ENCODE data around the gene CAMSAP1.

CAMSAP1 gene

DNA sequence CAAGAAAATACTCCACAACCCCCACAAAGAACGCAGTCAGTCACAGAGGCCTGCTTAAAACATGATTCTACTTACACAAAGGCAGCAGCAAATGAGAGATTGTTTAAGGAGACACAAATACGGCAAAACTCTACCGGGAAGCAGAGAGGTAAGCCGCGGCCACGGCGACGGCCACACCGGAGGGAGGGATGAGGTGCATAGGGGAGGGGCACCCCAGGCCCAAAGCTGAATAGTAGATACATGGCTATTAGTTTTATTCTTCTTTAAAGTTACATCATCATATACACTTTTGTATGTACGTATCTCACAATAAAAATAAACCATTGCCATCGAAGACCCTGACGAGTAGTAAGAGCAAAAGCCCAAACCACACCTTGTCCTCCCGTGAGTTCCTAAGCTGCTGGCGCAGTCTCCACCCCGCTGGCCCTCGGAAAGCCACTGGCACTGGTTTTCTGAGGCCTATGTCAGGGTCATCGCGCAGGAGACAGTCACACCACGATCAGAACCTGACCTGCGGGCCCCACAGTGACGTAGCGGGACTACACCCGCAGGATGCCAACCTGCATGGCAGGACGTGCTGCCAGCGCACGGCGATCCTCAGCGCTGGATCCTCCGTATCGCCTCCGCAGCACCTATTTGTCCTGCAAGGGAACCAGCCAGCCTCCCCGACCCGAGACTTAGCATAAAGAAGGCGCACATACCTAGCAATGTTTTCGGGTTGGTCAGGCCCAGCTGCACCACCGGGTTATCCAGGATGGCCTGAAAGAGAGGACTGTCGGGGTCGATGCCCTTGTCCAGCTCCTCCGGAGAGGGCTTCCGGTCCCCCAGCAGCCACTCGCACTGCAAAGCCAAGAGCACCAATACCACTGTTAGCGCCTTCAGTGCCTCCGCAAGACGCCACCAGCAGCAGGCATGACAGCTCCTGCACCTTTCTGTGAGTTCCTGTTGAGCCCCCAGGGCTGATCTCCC, 30.5 kb upstream of the CAMSAP1 start:
- DNase-seq, result no peak

DNA sequence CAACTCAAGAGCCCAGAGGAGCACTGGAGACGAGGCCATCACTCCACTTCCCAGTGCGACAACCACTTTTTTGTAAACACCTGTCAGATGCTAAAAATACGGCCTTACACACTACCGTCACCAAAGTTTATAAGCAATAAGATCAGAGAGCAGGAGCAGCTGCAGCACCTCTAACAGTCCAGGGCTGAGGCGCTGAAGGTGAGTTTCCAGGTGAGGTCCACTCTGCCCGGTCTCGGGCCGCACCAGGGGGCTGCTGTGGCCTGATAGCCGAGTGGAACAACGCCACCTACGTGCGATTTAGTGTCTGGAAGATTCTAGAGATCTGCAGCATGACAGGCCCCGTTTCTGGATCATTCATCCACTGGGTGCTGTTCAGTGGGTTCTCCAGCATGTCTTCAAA, 25.8 kb upstream of the CAMSAP1 start:
- no peak for DNase-seq

DNA sequence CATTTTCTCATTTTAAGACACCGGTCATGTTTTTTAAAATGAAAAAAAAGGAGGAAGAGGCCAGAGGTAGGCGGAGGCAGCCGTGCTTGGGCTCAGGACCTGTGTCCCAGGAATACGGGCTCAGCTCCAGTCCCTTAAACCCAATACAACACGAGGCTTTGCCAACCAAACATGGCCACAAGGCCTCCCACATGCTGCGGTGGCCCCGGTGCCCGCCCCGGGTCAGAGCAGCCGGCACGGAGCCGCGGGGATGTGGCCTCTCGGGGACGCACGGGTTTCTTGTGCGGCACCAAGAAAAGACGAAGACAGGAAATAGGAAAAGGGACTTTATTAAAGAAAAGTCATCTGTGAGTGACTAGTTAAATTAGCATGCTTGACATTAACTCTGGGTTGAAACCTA, 25.3 kb upstream of the CAMSAP1 start:
- DNase-seq, result no peak

DNA sequence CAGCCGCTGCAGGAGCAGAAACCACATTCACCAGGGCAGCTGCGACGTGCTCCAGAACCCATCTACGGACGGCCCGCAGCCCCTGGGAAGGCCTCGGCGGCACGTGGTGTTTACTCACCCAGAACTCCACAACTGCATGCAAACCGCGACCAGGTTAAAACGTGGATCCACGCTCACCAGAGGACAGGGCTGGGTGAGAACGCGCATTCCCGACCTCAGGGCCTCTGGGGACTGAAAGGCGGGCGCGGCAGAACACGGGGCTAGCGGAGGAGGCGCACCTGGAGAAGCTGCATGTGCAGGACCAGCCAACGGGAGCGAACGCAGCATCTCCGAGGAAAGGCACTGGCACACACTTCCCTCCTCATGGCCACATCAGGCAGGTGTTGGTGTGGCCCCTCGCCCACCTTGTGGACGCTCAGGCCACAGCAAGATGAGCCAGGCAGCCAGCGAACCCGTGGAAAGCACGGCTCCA, 24.0 kb upstream of the CAMSAP1 start:
- DNase-seq, result no peak

DNA sequence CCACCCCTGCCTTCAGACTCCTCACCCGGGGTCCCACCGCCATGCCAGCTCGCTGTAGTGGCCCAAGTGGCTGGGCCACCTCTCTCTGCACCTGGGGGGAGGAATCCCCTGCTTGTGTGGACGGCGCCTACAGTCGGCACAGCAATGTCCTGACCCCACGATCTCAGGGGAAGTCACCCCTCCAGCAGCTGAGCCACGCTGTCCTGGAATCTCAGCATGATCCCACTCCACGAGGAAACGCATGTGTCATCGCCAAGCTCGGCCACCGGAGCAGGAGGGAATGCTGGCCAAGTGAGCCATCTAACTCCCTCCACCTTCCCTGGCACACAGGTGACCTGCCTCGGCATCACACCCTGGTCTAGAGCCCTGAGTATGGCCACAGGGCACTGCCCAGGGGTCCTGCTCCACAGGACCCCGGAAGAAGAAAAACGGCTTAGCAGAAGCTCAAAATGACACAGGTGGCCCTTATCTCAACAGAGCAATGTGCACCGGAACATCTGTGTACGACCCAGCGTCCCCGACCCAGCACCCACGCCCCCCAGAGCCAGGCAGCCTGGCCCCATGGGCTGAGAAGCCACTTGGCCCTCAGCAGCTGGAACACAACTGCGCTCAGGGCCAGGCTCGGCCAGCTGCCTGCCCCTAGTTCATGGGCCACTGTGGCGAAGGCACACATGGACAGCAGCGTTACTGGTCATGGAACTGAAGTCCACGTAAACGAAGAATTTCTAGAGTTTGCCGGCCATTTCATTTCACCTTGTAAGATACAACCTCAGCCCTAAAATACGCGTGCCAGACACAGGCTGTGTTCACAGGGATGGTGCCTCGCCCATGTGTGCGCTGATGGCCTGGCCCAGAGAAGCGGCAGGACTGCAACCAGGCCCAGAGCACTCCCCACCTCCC, 23.4 kb upstream of the CAMSAP1 start:
- DNase-seq, result no peak

DNA sequence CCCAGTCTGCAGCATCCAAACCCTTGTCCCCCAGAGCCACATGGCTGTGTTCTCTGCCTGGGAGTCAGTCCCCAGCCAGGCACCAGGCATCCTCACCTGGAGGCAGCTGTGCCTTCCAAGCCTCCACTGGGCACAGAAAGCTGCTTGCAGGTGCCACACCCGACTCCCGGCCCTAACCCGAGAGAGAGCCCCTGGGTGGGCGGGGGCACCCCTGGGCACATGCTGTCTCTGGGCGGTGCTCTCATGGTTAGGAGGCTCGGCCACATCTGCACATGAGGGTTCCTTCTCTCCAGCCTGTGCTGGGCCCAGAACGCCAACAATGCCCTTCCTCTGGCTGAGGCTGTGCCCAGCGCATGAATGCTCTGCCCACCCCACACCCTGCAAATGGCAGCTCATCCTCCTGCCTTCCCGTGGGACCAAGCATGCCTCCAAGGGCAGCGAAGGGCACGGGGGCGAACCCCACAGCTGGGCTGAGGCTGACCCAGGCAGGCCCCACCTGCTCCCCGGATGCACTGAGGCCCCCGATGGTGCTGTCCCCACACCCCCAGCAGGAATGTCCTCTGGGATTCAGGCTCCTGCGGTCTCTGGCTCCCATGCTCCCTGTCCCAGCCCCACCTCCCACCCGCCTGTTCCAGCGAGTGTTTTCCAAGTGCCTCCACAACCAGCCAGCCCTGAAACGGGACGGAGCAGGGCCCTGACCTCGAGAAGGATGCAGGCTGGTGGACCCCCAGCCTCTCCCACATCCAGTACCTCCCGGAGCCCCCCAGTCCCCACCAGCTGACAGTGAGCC, 22.5 kb upstream of the CAMSAP1 start:
- no peak for DNase-seq

DNA sequence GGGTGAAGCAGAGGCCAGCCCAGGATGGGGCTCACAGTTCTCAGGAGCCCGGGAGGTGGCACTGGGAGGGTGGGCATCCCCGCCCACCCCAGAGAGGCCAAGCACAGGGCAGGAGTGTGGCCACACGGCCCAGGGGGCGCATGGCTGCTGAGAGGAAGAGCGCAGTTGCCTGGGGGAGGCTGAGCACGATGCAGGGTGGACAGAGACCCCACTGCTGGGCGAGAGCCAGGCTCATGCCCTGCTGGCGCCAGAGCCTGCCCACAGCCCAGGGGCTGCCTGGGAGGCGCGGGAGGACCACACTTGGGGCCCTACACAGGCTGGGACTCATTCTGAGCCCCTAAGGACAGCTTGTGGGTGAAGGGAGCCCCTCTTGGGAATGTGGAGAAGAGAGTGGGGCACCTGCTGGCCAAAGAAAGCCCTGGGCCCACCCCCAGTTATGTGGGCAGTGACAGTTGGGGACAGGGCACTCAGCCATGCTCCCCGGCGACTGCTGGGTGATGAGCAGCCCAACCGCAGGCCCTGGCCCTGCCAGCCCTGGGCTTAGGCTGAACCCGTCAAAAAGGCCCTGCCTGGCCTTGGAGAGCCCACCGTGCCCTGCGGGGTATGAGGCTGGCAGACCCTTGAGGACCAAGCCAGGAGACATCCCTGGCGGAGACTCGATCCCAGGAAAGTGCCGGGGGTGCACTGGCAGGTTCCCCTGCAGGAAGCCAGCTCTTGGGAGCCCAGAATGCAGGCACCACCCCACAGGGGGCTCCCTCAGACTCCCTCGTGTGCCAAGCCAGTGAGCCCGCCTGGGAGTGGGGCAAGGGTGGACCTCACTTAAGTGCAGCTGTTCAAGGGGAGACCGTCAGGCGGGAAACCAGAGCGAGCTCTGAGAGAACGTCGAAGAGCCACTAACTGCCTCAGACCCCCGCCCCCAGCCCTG, 21.6 kb upstream of the CAMSAP1 start:
- DNase-seq, result no peak

DNA sequence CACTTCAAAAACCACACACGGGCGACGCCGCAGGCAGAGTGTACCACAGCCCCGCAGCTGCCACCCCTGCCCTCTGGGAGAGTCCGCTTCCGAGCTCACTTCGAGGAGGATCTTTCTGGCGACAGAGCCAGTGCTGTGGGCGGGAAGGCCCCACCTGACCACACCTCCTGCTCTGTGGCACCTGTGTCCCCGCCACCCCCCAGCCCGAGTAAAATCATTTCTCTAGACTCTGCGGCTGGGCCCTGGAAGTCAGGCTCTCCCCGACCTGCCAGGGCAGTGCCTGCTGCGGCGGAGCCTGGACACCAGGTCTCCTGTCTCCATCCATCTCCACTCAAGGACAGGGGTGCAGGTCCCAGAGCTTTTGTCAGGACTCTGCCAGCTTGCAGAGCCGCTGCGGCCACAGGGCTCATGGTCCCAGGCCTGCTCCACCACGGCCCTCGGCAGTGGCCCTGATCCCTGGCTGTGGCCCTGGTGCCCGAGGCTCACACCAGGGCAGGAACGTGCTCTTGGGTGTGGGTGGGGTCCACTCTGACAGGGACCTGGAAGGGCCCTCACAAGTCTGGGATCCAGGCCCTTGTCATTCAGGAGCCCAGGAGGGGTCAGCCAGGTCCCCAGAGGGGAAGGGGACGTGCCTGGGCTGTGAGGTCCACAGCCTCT, 20.9 kb upstream of the CAMSAP1 start:
- DNase-seq, result no peak

DNA sequence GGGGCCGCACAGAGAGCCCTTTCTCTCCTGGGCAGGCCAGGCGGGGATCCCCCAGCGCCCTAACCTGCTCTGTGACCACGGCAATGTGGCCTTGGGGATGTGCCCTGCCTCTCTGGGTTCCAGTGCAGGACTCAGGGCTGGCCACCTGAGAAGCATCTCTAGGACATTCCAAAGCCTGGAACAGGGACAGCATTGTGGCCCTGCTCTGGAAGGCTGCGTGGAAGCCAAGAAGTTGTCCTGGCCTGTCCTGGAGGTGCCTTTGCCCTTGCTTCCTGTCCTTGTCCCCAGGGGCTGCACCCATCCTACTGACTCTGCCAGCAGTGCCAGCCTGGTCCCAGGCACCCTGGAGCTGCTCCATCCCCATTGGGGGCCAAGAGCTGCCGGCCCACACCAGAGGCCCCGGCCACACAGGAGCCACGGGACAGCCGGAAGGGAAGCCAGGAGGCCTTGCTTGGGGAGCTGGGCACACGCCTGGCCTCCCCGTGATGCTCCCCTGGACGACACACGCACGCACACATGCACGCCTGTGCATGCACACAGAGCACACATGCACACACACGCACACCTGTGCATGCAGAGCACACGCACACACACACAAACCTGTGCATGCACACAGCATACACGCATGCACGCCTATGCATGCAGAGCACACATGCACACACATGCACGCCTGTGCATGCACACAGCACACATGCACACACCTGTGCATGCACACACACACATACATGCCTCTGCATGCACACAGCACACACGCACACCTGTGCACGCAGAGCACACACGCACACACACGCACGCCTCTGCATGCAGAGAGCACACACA, 20.1 kb upstream of the CAMSAP1 start:
- no peak for DNase-seq

DNA sequence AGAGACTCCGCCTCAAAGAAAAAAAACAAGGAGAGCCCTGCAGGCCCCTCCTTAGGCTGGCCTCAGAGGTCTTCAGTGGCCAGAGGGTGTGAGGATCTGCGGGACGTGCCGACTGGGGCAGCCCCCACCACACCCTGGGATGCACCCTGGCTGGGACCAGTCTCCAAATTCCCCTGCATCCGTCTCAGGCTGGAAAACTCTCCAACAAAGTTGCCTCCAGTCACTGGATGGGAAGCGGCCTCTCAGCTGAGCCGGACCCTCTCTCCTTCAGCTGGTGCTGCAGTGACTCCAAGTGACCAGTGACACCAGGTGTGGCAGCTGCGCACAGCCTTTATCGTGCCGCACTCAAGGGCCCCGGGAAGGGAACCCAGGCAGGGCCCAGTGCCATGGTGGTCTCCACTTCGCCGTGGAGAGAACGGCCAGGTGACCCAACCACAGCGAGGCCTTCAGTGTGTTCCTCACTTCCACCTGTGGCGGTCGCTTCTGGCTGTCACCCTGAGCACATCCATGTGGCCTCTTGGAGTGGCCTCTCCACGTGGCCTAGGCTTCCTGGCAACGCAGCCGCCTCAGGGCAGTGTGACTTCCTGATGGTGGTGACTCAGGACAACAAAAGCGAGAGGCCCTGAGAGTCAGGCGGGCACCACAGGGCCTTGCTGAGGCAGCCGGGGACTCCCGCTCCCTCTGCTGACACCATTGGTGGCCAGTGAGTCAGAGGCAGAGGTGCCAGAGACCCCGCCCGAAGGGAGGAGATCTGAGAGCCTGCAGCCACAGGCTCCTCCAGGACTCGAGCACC, 19.3 kb upstream of the CAMSAP1 start:
- DNase-seq, result no peak

DNA sequence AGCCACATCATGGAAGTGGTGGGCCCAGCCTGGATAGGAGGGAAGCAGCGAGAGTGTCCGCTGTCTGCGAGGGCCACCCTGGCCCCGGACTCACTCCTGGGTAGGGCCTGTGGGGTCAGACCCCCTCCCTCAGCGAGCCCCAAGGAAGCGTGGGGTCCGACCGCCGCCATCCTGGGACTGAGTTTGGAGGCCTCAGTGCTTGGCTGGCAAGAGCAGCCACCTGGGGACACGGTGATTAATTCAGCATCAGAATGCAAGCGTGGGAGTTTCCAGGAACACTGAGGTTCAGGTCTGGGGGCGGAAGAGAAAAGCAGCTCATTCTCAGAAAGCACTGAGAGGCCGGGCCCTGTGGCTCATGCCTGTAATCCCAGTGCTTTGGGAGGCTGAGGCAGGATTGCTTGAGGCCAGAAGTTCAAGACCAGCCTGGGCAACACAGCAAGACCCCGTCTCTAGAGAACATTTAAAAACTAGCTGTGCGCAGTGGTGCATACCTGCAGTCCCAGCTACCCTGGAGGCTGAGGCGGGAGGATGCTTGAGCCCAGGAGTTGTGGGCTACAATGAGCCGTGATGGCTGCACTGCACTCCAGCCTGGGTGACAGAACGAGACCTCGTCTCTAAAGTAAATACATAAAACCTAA, 18.3 kb upstream of the CAMSAP1 start:
- DNase-seq, result no peak

DNA sequence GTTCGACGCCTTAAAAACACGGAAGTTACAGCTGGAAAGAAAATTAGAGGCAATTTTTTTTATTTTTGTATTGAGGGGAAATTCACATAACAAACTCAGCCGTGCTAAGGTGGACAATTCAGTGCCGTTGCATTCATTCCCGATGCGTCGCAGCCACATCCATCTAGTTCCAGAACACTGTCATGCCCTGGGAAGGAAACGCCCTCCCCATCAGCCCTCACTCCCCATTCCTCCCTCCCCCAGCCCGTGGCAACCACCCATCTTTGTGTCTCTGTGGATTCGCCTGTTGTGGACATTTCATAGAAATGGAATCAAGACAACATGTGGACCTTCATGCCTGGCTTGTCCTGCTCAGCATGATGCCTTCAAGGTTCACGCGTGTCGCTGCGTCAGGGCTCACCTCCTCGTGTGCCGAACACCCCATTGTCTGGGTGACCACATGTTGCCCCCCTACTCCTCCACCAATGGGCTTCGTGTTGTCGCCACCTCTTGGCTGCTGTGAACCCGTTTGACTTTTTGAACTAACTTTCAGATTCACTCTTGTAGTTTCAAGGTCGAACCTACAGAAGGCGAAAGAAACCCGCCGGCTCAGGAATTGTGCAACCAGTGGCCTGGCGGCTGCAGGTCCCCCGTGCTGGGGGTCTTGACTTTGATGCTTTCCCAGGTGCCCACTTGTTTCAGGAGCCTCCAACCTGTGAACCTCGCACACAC, 17.4 kb upstream of the CAMSAP1 start:
- no peak for DNase-seq

DNA sequence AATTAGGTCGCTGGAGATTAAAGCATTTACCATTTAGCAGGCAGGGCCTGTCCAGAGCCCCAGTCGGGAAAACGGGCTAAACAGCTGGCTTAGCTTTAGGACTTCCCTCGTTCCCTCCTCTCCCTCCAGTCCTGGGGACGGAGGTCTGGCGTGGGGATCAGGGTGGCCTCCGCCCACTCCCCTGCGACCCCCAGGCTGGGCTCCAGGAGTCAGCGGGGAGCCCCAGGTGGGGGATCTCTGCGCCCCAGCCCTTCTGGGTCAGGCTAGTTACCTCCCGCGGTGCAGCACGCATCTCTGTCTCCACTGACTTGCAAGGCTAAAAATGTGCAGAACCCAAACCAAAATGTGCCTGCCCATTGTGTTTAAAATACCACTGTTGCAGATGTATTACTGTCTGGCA, 16.2 kb upstream of the CAMSAP1 start:
- no peak for DNase-seq

DNA sequence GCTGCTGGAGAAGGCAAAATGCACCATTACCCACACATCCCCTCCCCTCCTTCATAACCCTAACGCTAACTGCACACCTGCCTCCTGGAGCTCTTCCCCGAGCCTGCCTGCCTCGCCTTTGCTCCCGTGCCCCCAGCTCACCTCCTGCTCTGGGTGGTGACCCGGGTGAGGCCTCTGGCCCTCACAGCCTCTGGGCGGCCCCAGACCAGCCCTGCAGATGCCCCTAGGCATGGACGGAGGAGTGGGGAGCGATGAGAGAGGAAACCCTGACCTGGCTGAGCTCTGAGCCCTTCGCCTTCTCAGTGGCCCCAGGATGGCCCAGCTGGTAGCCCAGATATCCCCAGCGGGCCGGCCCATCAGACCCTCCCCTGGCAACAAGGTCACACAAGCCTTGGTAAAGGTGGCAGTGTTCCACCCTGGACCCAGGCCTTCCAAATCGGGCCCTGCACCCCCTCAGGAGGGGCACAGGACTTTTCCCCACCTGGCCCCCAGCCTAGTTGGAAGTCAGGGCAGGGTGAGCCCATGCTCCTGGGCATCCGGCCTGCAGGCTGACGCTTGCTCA, 14.5 kb upstream of the CAMSAP1 start:
- no peak for DNase-seq

DNA sequence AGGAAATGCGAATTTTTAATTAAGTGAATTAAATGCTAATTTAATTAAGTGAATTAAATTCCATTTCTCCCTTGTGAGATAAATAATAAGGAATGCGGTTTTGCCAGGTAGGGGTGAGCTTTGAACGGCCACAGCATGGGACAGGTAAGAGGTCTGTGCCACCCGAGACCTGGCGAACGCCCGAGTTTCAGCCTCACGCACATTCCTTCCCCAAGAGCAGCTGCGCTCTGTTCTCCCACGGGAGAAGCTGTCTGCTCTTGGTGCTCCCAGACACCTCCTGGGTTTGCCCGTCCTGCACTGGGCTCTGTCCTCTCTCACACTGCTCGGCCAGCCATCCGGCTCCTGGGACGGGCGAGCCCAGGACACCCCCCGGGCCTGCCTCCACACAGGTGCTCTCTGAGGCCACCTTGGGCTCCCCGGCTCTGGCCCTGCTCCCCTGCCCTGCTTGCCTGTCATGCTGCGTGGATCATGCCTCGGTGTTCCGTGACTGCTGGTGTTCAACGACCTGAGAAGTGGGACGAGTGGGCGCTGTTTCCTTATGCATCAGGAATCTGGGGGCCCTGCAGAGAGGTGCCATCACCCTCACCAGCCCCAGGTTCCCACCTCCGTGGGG, 13.7 kb upstream of the CAMSAP1 start:
- no peak for DNase-seq

DNA sequence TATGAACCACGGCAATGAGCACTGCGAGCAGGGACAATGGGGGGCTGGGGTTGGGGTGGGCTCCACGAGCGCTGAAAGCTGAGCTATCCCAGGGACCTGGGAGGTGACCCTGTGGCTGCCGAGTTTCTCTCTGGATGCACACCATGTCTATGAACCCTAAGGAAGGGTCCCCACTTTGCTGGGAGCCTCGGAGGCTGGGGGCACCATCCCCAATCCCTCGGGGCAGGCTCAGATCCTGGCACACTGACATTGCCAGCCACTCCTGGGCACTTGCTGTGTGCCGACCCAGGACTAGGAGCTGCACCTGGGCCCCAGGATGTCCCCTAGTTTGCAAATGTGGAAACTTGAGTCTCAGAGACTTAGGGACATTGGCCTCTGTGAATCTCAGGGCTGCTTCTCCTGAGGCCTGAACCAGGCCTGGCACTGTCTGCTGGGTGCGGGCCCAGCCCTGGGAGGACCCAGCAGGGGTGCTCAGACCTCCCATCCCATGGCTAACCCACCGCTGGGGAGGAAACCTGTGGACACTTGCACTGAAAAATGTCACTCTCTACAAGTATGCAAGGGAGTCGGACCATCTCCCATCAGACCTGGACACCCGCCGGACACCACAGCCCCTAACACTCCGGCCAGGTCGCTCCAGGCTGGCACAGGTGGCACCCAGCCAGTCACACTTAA, 13.0 kb upstream of the CAMSAP1 start:
- no peak for DNase-seq
